NCI-H2107 treated with DMSO at 0.1 percent for 48 hours (cell line): ENCODE measurements around the gene USO1.
"Not testable (repeated sequence)": the region's sequence is repeated elsewhere in the genome, so short reads cannot be mapped to it uniquely, and the experiment has no call there.

Experiments
- DNase-seq: peaks from one replicate; lab custom pipeline; 2025; ENCODE audit not compliant: unreplicated experiment; lab: John Stamatoyannopoulos, UW

Gene USO1

DNA sequence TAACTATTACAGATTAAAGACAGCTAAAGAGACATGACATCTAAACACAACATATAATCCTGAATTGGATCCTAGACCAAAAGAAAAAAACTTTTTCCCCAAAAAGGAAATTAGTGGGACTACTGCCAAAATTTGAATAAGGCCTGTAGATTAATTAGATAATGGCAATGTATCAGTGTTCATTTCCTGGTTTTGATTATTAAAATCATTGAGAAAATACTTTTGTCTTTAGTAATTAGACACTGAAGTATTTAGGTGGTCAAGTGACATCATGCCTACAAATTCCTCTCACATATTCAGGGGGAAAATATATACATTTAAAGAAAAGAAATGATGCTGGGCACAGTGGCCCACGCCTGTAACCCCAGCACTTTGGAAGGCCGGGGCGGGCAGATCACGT, 10.4 kb upstream of the USO1 start:
- DNase-seq, result no peak

DNA sequence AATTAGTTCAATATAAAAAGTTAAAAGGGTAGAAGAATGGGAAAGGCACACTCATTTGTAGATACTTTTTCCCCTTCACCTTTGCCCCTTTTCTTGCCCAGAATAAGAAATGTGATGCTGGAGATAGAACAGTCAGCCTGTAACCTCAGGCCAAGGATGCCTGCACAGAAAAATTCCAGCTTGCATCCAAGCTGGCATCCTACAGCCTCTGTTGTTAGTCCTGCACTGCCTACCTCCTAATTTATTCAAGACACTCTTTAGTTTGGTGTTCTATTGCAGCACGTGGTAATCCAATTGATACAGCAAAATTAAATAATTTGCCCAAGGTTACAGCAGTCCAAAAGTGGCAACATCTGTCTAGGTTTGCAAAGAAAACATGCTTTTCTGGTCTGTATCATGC, 9.7 kb upstream of the USO1 start:
- DNase-seq, result no peak

DNA sequence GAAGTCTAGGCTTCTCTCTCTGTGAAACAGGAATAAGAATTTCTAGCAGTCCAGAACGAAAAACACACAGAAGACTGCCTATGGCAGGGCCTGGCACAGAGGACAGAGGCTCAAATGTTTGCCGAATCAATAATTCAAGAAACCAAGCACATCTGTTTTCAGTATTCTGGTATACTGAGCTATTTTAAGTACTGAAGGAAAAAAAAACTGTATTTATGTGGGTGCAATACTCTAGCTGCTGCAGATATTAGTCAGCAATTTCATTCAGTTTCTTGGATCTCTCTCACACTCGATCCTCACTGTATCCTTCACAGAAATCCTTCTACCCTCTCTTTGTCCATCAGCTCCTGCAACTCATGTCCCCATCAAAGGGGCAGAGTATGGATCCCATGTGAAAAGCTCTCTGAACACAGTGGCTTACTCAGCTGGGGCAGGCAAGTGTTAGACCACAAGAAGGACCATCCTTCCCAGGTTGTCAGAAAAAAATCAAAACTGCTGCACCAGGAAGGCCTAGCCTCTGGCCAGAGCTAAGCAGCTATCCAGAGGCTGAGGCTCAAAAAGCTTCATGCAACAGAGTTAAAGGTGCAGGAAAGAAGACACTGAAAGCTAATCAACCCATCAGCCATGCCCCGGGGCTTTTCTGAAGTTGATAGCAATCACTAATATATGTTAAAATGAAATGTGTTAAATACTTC, 9.1 kb upstream of the USO1 start:
- no peak for DNase-seq

DNA sequence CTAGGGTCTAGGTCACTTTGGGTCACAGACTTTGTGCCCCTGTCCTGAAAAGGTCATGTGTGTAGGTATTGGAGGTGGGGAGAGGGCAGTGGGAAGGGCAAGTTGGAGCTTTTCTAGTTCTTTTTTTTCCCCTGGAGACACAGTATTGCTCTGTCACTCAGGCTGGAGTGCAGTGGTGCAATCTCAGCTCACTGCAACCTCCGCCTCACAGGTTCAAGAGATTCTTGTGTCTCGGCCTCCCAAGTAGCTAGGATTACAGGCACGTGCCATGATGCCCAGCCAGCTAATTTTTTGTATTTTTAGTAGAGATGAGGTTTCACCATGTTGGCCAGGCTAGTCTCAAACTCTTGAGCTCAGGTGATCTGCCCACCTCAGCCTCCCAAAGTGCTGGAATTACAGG, 8.3 kb upstream of the USO1 start:
- not testable (repeated sequence) for DNase-seq

DNA sequence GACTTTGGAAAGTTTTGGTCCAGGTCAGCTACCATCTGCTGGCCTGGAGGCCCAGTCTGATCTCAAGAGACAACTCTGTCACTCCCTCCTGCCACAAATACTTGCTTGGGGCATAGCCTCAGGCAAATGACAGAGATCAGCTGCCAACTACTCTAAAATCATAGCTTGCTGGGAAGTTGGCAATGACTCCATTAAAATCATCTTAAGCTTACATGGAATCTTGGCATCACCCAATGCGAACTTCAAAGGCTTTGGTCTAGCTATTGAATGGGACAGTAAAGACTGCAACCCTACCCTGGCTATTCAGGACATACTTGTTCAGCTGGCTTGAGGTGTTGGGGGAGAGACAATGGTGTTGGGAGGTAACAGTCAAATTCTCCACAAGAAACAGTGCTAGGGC, 7.0 kb upstream of the USO1 start:
- DNase-seq, result no peak

DNA sequence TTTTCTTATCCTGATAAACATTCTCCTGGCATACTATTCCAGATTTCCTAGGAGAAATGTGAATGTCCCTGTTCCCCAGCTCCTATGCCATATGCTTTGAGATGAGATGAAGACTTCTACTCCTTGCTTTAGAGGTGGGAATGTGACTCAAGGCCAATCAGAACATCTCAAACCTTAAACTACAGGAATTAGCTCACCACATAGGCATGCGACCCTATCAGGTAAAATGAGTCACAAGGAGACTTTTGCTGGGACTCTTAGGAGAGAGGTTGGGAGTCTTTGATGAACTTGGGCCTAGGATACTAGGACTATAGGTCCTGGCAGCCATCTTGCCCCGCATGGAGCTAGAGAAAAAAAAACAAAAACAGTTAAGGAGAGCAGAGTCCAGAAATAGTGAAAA, 5.8 kb upstream of the USO1 start:
- DNase-seq, result no peak

DNA sequence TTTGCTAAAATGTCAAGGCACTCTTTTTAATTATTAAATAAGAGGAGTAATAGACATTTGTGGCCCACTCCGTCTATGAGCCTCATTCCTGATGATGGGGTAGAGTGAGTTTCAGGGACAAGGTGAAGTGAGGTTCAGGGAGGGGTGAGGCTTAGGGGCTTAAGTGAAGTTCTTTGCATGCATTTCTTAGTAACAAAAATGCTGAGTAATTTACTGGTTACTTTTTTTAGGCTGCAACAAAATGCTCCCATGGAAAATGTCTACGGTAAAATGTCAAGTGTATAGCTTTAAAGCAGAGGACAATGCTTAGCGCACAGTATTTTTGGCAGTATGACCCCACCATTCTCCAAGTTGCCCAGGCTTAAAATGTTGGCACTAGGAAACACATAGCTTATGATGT, 2.0 kb upstream of the USO1 start:
- no peak for DNase-seq

DNA sequence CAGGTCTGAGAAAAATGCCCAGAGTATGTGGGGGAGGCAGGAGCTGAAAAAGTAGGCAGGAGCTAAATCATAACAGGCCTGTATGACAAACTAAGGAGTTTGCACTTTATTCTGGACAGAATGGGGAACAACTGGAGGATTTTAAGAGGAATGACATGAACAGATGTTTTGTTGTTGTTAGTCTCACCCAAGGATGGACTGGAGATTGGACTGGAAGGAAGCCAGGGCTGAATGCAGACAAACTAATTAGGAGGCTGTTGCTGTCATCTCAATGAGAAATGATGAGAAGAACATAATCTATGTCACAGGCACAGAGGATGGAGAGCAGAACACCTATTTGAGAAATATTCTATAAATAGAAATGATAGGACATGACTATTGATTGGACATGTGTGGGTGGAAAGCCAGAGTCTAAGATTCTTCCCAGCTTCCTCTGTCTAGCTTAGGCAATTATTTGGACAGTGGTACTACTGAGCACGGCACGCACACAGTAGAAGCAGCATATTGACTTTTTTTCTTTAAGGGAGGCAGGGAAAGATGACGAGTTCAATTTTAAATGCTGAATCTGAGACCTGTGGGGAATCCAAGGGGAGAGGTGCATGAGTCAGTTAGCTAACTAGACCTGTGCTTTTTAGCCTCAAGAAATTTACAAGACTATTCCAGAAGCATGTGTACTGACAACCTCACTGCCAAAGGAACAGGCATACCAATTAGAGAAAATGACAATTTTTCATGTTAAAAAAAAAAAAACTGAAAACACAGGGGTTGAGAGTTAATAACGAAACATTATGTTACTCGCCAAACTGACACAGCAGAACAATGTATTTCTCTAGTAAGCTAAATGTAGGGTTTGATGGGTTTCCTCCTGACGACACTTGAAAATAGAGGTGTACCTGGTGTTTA, 963 bp upstream of the USO1 start:
- no peak for DNase-seq

DNA sequence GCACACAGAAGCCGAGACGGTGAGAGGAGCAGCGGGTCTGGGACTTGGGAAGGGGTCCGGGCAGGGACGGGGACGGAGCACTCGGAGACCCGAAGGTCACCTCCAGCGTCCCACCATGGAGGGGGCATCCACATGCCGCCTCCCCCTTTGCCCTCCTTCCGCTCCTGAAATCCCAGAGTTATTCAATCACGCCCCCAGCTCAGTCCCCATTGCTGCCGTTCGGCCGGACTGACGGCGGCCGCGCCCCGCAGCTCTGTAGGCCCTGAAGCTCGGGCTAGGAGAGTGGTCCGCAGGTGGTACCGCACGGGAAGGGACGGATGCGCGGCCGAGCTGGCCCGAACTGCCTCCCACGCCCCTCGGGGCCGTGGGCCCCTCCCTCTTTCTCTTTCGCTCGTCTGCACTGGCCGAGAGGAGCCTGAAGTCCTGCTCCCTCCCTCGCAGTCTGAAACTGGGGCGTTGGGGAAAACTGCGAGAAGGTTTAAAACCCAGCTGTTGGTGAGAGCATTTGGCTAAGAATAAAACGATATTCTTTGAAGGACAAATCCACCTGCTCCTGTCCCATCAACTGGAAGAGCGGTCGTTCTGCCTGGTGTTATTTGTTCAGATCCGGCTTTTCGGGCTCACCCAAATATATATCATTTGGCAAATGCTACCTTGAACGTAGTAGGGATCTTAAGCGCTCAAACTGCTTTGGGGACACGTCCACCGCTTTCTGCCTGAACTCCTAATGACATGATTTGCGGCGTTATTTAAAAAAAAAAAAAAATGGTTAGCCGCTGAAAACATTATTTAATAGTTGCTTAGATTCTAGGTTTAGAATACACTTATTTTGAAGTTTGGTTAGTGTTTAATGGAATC, 719 bp downstream of the USO1 start:
- DNase-seq, result no peak

DNA sequence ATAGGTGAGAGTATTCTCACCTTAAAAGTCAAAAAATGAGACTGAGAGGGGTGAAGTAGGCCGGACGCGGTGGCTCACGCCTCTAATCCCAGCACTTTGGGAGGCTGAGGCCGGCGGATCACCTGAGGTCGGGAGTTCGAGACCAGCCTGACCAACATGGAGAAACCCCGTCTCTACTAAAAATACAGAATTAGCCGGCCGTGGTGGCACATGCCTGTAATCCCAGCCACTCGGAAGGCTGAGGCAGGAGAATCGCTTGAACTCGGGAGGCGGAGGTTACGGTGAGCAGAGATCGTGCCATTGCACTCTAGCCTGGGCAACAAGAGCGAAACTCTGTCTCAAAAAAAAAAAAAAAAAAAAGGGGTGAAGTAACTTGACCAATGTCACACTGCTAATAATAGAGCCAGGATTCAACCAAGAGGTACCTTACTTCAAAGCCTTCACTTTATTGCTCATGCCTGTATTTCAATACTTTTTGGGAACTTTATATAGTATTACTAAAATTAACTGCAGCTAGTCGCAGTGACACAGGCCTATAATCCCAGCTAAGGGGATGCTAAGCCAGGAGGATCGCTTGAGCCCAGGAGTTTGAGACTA, 1.7 kb downstream of the USO1 start:
- not testable (repeated sequence) for DNase-seq

DNA sequence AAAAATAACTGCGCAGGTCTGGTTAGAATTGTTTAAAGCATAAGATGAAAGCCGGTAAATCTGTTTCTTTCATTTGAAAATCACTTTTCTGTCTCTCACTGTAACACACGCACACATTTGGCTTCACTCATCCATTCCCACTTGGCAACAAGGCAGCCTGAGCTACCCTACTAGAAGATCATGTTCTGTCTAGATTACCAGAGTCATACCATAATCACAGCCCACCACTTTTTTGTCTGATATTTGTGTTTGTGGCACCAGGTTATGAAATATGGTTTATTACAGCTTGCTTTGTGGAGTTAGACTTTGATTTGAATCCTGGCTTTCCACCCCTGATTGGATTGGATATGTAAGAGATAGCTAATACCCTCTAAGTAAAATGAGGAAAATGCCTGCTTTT, 2.2 kb downstream of the USO1 start:
- no peak for DNase-seq

DNA sequence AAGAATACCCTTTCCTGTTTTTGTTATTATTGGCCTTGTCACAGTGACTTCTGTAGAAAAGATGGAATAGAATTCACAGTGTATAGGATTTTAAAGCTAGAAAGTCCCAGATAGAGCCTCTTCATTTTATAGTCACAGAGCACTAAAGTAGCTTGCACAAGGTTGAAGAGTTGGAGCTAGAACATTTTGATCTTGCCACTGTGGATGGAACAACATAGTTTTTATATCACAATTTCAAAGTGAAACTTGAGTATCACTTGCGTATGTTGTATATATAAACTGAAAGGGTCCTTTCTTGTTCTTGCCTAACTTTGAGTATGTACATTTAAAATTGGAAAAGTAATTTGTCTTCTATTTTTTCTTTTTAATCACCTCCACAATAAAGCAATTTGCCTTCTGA, 2.7 kb downstream of the USO1 start:
- DNase-seq, result no peak

DNA sequence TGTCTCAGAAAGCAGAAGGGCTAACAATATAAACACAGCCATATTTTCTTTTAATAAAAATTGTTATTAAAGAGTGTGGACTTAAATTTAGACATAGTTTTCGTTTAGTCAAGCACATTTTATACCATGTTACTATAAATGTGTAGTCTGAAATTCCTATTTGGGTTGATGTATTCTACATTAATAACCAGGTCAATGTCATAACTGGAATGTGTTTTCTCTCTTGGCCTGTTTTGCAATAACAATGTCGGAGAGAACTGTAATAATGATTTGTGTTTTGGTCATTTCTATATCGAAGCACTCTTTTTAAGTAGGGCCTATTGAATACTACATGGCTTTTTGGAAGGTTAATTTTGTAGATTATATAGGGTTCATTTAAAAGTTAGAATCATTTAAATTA, 5.5 kb downstream of the USO1 start:
- no peak for DNase-seq

DNA sequence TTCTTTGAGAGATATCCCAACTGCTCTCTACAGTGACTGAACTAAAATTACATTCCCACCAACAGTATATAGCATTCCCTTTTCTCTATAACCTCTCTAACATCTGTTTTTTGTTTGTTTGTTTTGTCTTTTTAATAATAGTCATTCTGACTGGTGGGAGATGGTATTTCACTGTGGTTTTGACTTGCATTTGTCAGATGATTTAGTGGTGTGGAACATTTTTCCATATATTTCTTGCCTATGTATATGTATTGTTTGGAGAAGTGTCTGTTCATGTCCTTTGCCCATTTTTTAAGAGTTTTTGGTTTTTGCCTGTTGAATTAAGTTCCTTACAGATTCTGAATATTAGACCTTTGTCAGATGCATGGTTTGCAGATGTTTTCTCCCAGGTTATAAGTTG, 9.0 kb downstream of the USO1 start:
- DNase-seq, result no peak

DNA sequence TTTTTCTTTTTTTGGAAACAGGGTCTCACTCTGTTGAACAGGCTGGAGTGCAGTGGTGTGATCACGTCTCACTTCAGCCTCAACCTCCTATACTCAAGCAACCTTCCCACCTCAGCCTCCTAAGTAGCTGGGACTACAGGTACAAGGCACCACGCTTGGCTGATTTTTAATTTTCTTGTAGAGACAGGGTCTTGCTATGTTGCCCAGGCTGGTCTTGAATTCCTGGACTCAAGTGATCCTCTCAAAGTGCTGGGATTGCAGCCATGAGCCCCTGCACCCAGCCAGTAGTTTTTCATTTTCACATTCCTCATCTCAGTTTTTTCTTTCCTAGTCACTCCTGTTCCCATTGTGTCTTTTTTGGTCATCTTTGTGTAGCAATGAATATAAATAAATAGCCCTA, 11.1 kb downstream of the USO1 start:
- DNase-seq, result no peak

DNA sequence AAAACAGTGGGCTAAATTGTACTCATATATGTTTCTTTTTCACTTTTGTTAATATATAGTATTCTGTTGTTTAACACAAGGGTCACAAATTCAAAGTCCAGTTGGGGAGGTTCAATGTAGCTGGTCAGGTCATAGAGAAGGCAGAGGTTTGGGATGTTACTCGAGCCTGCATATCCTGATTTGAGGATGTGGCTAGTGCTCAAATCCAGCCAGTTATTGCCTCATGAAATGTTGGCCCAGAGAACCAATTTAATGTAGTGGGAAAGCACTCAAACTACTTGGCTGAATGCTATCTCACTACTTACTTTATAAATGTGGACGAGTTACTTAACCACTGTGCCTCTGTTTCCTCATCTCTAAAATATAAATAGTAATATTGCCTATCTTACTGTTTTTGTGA, 12.5 kb downstream of the USO1 start:
- no peak for DNase-seq

DNA sequence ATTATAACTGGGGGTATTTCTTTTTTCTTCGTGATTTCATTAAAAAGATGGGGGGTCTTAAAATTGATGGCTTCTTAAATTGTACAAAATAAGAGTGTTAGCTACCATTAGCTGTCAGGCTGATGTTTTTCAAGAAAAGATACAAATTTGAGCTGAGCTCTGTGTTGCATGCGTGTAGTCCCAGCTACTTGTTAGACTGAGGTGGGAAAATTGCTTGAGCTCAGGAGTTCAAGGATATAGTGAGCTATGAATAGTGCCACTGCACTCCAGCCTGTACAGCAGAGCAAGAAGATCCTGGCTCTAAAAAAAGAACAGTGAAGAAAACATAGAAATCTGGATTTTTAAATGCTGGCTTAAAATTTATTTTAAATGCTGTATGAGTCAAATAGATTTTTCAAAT, 13.0 kb downstream of the USO1 start:
- no peak for DNase-seq

DNA sequence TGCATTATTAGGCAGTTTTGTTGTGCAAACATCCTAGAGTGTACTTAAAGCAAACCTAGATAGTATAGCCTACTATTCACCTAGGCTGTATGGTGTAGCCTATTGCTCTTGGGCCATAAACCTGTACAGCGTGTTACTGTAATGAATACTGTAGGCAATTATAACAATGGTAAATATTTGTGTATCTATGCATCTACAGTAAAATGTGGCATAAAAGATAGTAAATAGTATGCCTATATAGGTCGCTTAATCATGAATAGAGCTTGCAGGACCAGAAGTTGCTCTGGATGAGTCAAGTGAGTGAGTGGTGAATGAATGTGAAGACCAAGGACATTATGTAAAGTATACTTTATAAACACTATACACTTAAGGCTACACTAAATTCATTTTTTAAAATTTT, 16.6 kb downstream of the USO1 start:
- no peak for DNase-seq

DNA sequence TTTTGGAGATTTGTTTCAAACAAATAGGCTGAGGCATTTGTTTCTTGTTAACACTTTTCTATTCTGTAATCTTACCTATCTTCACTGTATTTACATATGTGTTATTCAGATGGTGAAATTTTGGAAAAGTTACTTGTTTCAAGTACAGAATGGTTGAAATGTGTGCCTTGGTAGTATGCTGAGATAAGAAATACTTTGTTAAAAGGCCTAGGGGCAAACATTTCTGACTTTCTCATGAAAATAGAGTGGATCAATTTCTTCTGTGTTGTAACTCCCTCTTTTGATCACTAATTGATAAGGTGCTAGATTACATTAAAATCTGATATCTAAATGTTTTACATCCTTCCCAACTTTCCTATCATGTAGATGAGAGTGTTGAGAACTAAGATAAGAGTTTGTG, 18.1 kb downstream of the USO1 start:
- DNase-seq, result no peak

DNA sequence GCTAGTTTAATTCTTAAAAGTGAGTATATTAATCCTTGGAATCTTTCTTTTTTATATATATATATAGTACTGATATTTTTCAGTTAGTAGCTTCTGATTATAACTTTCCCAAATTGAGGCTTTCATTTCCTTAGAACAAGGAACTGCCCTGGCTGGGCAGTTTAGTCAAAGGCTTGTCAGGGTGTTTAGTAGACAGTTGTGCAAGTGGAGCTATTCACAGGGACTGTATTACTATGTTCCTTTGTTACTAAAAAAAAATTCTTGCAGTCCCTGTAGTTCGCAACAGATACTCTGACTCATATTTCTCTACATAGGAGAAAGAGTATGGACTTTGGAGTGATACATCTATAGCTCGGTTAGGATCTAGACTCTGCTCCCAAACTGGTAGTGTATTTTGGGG, 20.8 kb downstream of the USO1 start:
- DNase-seq, result no peak

DNA sequence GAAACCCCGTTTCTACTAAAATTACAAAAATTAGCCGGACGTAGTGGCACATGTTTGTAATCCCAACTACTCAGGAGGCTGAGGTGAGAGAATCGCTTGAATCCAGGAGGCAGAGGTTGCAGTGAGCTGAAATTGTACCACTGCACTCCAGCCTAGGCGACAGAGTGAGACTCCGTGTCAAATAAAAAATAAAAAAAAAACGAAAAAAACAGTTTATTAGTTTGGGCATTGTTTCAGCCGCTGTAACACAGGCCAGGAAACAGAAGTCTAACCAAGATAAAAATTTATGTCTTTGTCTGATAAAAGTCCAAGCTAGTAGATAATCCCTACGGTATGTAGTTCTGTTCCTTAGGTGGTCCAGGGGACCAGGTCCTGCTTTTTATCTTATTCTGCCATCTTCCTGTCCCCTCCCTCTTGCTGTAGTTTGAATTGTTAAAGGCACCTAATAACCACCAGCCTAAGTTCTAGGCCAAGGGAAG, 21.4 kb downstream of the USO1 start:
- no peak for DNase-seq
